DMS 273 (cell line): Measurements from ENCODE around the gene ELANE.
"Not testable (repeated sequence)": the region's sequence is repeated elsewhere in the genome, so short reads cannot be mapped to it uniquely, and the experiment has no call there.

Source experiments
- DNase-seq: peaks from one replicate; lab custom pipeline; 2025; ENCODE audit not compliant: unreplicated experiment; lab: John Stamatoyannopoulos, UW

The ELANE gene

GRCh38 chr19:813219-814151 lies 38.6 kb upstream of the ELANE start:
- no peak for DNase-seq

DNA sequence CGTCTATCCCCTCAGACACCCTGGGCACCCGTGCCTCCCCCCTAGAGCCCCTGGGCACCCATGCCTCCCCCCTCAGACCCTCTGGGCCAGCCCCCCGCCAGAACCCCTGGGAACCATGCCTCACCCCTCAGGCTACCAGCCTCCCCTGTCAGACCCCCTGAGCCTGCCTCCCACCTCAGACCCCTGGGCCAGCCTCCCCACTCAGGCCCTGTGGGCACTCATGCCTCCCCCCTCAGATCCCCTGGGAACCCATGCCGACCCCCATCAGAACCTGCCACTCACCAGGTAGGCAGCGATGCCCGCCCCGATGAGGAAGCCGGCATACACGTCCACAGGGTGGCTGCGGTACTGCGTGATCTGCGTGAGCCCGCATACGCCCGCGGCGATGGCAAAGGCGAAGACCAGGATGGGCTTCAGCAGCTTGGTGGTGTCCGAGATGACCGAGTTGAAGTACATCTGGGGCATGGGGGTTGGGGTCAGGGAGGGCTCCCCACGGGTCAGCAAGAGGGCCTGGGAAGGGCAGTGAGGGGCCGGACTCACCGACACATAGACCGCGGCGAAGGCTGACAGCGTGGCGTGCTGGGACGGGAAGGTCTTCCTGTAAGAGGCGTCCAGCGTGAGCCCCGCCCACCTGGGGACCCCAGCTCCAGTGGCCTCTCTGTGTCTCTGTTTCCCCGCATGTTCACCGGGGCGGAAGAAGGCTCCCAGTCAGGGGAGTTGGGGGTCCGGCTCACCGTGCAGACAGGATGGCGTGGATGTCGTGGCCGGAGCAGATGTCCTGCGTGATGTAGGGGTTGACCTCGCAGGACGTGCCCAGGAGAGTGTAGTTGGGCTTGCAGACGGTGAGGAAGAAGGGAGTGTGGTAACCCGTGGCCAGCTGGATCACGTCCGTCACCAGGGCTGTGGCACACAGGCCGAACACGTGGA lies 37.7 kb upstream of the ELANE start:
- peak; percentile 58 for DNase-seq

- DNase-seq: no peak
These were observed 36.9 kb upstream of the ELANE start for GRCh38 chr19:815079-815774.

DNA sequence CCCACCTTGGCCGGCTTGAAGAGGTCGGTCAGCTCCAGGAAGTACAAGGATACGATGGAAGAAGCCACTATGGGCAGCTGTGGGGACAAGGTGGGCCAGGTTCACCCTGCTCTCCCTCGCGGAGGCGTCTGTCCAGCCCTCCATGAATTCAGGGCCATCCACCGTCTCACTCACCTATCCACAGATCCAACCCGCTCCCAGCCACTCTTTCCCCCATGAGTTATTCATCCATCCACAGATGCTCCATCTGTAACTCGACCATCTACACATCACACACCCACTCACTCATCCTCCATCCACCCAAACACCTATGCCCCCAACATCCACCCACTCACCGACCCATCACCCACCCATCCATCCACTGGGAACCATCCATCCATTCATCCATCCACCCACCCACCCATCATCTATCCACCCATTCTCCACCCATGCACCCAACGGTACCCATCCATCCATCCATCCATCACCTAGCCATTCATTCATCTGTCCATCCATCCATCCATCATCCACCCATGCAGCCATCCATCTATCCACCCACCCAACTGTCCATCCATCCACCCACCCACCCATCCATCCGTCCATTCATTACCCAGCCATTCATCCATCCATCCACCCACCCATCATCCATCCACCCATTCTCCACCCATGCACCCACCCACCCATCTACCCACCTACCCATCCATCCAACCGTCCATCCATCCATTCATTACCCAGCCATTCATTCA lies 36.2 kb upstream of the ELANE start:
- DNase-seq: no peak

GRCh38 chr19:816500-816857 lies 35.6 kb upstream of the ELANE start:
- no peak for DNase-seq

DNA sequence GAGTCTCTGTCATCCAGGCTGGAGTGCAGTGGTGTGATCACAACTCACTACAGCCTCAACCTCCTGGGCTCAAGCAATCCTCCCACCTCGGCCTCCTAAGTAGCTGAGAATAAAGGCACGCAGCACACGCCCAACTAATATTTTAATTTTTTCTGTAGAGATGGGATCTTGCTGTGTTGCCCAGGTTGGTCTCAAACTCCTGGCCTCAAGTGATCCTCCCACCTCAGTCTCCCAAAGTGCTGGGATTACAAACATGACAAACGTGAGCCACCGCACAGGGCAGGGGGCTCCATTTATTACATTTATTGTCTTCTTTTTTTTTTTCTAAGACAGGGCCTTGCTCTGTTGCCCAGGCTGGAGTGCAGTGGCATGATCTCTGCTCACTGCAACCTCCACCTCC lies 31.9 kb upstream of the ELANE start:
- not testable (repeated sequence) for DNase-seq

GRCh38 chr19:821231-821824 lies 30.8 kb upstream of the ELANE start:
- no peak for DNase-seq

GRCh38 chr19:821825-822503 lies 30.1 kb upstream of the ELANE start, which contains the start of gene PLPPR3:
PLPPR3 (minus strand) TSS chr19:821955; CDS start chr19:821559, 396 bp downstream.
- peak; percentile 58 for DNase-seq

DNA sequence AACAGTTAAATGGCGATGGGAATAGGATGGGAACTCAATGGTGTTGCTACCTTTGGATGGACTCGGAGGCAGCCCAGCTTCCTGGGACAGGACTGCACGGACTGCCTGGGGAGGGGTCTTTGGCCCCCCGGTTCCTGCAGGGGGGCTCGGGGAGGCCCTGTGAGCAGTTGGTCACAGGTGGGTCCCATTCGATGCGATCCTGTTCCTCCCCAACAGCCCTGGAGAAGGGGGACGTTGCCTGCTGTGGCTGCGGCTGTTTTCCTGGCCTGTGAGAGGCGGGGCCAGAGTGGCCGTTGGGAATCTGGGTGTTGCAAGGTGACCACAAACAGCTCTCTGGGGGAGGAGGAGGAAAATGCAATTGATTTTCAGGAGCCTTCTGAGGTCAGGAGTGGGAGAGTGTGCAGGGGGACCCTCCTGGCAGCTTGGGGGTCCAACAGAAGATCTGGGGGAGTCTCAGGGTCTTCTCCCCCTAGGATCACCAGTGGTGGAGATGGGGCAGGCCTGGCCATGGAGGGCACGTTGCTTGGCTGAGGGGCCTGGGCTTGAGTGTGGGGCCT lies 28.5 kb upstream of the ELANE start:
- DNase-seq: no peak

DNA sequence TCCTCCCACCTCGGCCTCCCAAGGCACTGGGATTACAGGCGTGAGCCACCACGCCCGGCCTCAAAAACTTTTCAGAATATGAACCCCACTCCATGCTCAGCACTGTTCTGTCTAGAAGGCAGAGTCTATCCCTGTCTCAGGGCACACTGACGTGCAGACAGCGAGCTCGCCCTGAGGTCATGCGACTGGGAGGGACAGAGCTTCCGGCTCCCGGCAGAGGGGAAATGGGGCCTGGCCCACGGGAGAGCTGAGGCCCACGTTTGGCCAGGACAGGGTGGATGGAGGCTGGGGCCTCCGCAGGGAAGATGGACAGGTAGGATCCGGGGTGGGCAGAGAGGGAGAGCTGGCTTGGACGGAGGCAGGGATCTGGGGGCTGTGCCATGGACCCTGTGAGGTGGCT lies 27.2 kb upstream of the ELANE start:
- no peak for DNase-seq

- no peak for DNase-seq
These were observed 26.0 kb upstream of the ELANE start for GRCh38 chr19:825897-826644.

GRCh38 chr19:827314-827709 lies 24.8 kb upstream of the ELANE start:
- DNase-seq: no peak

- DNase-seq: no peak
These were observed 24.3 kb upstream of the ELANE start, which contains the start of gene AZU1 for GRCh38 chr19:827710-828321. AZU1 (plus strand) TSS chr19:827837; CDS start chr19:827847, 10 bp downstream.

- DNase-seq: no peak
These were observed 22.9 kb upstream of the ELANE start for GRCh38 chr19:829129-829758.

DNA sequence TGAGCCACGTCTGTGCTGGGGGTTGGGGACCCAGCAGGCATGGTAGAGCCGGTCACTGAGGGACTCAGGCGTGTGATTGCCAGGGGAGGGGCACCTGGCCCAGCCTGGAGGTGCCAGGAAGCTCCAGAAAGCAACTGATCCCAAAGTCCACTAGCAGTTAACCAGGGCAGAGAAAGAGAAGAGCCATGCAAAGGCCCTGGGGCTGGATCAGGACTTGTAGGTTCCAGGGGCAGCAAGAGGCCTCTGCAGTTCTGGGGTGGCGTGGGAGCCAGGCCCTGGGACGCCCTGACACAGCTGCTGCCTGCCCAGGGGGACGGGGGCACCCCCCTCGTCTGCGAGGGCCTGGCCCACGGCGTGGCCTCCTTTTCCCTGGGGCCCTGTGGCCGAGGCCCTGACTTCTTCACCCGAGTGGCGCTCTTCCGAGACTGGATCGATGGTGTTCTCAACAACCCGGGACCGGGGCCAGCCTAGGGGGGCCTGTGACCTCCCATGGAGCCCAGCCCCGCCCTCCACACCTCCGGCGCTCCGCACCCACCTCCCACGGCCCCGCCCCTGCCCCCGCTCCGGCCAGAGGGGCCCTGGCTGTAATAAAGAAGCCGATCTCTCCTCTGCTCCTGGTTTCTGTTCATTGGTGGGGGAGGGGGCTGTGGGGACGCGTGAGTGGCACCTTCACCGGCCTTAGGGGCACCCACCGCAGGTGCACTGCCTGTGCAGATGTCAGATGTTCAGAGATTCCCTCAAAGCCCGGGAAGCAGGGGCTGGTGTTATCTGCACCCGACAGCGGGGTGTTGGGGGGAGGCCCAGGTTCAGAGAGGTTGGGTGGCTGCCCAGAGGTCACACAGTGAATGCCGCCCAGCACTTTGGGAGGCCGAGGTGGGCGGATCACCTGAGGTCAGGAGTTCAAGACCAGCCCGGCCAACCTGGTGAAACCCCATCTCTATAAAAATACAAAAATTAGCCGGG lies 20.4 kb upstream of the ELANE start:
- DNase-seq: no peak

GRCh38 chr19:834216-834615 lies 17.9 kb upstream of the ELANE start:
- no peak for DNase-seq
